ENCODE measurements around the gene TARS2.

Gene TARS2

DNA sequence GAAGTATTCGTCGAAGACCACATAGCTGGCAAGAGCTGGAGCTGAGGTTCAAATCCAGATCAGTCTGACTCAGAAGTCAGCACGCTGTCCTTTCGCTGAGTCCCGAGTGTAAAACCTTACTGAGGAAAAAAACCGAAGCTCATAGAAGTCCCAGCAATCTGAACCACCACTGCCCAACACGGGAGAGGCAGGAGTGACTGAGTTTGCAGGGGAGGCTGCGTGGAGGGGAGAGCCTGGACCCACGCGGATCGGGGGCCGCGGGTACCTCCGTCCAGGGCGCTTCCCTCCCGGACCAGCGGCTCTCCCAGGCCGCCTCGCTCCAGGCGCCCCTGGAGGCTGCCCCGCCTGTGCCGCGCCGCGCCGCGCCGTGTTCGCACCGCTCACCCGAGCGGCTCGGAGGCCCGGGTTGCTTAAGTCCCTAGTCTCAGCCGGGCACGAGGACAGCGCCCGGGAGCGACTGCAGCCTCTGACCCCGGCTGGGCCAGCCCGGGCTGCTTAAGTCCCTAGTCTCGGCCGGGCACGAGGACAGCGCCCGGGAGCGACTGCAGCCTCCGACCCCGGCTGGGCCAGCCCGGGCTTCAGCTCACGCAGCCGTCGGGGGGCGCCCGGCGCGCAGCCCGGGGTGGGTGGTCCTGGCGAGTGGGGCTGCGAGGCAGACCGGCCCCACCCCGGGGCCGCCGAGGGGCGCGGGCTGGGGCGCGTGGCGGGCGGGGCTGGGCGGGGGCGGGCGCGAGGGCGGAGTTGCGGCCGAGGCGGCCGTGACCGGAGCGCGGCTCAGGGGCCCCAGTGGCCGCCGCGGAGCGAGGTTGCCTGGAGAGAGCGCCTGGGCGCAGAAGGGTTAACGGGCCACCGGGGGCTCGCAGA, 61.6 kb downstream of the TARS2 start, which contains the start of gene ADAMTSL4:
Gene ADAMTSL4, plus strand, starts transcription at position 777 of the 864 bp plus-strand sequence. CDS start 2,881 bp downstream, outside the sequence.
- no peak for TF ChIP-seq POLR2AphosphoS5 (IDR thresholded peaks at IDR 0.05; ENCODE audit: borderline replicate concordance, low read depth, low read length)
- TF ChIP-seq FOXP2 (optimal IDR thresholded peaks at IDR 0.05; ENCODE audit: control extremely low read depth, extremely low read length, insufficient read depth) = no peak
- TF ChIP-seq EZH2 (IDR thresholded peaks at IDR 0.05) = no peak
- H3K27ac ChIP-seq = no peak within 1 kb of the TSS
- H3K4me3 ChIP-seq = peak within 1 kb of the TSS; percentile 83
- no peaks in the 10 kb centered on the region for H3K9me3 ChIP-seq (ENCODE audit: low read depth, low read length)
- no peak for DNase-seq (ENCODE audit: low read depth, low spot score)
- H3K36me3 ChIP-seq (ENCODE audit: insufficient read depth, low read length) = no peaks in the 10 kb centered on the region
- H3K9ac ChIP-seq (ENCODE audit: insufficient read length) = peak within 1 kb of the TSS; percentile 59

DNA sequence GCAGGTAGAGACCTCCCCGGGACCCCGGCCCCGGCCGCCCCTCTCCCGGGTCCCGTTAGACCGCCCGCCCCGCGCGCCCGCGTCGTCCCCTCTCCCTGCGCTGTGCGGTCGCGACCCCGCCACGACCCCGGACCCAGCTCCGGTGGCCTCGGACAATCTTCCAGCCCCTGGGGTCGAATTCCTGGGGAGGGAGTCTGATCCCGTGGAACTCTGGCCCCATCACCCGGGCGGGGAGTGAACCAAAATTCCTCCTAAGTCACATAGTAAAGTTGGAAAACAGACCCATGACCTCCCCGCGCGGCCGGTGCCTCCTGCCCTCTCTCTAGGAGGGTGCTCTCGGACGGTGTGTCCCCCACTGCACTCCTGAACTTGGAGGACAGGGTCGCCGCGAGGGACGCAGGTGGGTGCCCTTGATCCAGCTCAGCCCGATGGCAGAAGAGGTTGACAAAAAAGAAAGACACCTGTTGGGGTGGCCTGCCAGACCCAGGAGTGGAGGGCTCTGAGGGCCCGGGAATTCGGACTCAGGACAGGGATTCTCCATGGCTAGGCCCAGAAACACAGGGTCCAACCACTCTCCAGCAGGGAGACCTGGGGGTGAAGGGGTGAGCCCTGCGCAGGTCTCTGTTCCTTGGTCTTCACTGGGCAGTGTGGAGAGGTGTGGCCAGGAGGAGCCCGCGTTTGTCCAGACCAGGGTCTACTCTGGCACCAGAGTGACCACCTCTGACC, 62.4 kb downstream of the TARS2 start:
- H3K27ac ChIP-seq = no peak overlapping the region
- no peaks in the 10 kb centered on the region for H3K9me3 ChIP-seq (ENCODE audit: low read depth, low read length)
- no peak overlapping the region for H3K9ac ChIP-seq (ENCODE audit: insufficient read length)
- H3K36me3 ChIP-seq (ENCODE audit: insufficient read depth, low read length) = no peaks in the 10 kb centered on the region
- H3K4me3 ChIP-seq = no peak overlapping the region
- no peak for TF ChIP-seq FOXP2 (optimal IDR thresholded peaks at IDR 0.05; ENCODE audit: control extremely low read depth, extremely low read length, insufficient read depth)
- TF ChIP-seq EZH2 (IDR thresholded peaks at IDR 0.05) = no peak
- TF ChIP-seq POLR2AphosphoS5 (IDR thresholded peaks at IDR 0.05; ENCODE audit: borderline replicate concordance, low read depth, low read length) = no peak
- no peak for DNase-seq (ENCODE audit: low read depth, low spot score)

DNA sequence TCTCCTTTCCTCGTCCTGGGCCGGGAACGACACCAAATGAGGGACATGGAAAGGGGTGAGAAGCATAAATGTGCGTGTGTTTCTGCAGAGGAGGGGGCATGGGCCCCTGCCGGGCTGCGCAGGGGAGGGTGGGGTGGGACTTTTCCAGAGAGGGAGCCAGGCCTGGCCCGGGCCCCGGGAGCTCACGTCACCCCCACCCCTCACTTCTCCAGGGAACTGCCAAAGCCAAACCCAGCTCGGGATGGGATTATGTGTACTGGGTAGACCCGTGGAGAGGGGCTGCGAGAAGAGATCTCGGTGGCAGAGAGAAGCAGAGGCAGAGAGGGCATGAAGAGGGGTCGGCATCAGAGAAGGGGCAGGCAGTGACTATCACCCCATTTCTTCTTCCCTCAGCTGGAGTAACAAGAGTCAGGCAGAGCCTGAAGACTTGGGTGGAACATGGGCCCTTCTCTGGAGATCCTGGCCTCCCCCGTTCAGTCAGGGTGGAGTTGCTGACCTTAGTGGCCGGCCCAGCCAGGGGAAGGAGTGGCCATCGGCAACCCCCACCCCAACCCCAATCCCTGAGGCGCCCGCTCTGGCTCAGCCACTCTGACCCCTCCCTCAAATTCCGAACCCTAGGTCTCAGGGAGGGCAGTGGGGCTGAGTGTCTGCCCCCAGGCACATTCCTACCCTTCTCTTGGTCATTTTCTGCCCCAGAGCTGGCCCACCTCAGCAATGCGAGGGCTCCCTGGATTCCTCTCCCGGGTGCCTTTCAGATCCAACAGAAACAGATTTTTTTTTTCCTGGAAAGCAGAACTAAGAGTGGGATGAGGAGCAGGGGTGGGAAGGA, 63.2 kb downstream of the TARS2 start:
- DNase-seq (ENCODE audit: low read depth, low spot score) = no peak
- Histone ChIP-seq H3K9ac (ENCODE audit: insufficient read length) (no peak overlapping the region), H3K27ac (no peak overlapping the region)

DNA sequence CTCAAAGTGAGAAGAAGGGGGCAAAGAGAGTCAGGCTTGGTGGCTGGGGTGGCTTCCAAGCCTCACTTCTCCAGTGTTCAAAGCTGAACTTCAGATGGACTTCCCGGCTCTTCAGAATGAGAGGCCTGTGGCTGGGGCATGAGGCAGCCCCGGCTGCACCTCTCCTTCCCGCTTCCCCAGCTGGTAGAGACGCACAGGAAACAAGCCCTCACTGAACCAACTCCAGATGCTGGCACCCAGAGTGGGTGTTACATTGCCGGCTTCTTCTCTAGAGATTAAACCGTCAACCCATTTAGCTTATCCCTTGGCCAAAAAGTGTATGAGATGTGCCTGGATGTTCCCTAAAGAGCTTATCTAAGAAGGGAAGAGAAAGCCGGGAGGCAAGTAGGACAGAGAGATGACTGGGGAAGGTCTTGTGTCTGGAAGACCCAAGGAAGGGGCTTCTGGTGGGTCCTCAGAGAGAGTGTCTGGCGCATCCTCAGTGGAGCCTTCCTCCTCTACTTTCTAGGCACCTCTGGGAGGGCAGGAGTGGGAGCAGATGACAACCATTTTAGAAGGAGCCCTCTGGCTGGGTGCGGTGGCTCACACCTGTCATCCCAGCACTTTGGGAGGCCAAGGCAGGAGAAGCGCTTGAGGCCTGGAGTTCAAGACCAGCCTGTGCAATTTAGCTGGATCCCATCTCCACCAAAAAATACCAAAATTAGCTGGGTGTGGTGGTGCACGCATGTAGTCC, 64.0 kb downstream of the TARS2 start:
- TF ChIP-seq EZH2 (IDR thresholded peaks at IDR 0.05) = no peak
- no peak for TF ChIP-seq FOXP2 (optimal IDR thresholded peaks at IDR 0.05; ENCODE audit: control extremely low read depth, extremely low read length, insufficient read depth)
- TF ChIP-seq POLR2AphosphoS5 (IDR thresholded peaks at IDR 0.05; ENCODE audit: borderline replicate concordance, low read depth, low read length) = no peak
- H3K36me3 ChIP-seq (ENCODE audit: insufficient read depth, low read length) = no peaks in the 10 kb centered on the region
- H3K4me3 ChIP-seq = no peak overlapping the region
- no peaks in the 10 kb centered on the region for H3K9me3 ChIP-seq (ENCODE audit: low read depth, low read length)
- DNase-seq (ENCODE audit: low read depth, low spot score) = no peak
- no peak overlapping the region for H3K27ac ChIP-seq
- H3K9ac ChIP-seq (ENCODE audit: insufficient read length) = no peak overlapping the region

More for the DNA sequence above, 63.2 kb downstream of the TARS2 start:
- no peak overlapping the region for H3K4me3 ChIP-seq
- H3K36me3 ChIP-seq (ENCODE audit: insufficient read depth, low read length) = no peaks in the 10 kb centered on the region
- TF ChIP-seq FOXP2 (optimal IDR thresholded peaks at IDR 0.05; ENCODE audit: control extremely low read depth, extremely low read length, insufficient read depth) (no peak), EZH2 (IDR thresholded peaks at IDR 0.05) (no peak), POLR2AphosphoS5 (IDR thresholded peaks at IDR 0.05; ENCODE audit: borderline replicate concordance, low read depth, low read length) (no peak)
- H3K9me3 ChIP-seq (ENCODE audit: low read depth, low read length) = no peaks in the 10 kb centered on the region

DNA sequence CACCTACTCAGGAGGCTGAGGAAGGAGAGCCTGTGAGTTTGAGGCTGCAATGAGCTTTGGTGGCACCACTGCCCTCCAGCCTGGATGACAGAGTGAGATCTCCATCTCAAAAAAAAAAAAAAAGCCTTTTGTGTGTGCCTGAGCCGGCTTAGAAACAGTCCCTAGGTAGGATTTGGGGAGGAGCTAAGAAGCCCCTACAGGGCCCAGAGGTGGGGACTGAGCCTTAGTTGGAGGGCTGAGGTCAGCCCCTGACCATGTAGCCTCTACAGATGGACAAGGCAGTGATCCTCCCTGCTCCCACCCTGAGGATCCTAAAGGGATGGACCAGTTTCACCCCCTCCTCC, 64.5 kb downstream of the TARS2 start:
- no peaks in the 10 kb centered on the region for H3K9me3 ChIP-seq (ENCODE audit: low read depth, low read length)
- H3K27ac ChIP-seq = no peak overlapping the region
- no peak overlapping the region for H3K4me3 ChIP-seq
- H3K36me3 ChIP-seq (ENCODE audit: insufficient read depth, low read length) = no peaks in the 10 kb centered on the region
- no peak for TF ChIP-seq POLR2AphosphoS5 (IDR thresholded peaks at IDR 0.05; ENCODE audit: borderline replicate concordance, low read depth, low read length)
- TF ChIP-seq EZH2 (IDR thresholded peaks at IDR 0.05) = no peak
- TF ChIP-seq FOXP2 (optimal IDR thresholded peaks at IDR 0.05; ENCODE audit: control extremely low read depth, extremely low read length, insufficient read depth) = no peak
- H3K9ac ChIP-seq (ENCODE audit: insufficient read length) = no peak overlapping the region
- DNase-seq (ENCODE audit: low read depth, low spot score) = no peak

DNA sequence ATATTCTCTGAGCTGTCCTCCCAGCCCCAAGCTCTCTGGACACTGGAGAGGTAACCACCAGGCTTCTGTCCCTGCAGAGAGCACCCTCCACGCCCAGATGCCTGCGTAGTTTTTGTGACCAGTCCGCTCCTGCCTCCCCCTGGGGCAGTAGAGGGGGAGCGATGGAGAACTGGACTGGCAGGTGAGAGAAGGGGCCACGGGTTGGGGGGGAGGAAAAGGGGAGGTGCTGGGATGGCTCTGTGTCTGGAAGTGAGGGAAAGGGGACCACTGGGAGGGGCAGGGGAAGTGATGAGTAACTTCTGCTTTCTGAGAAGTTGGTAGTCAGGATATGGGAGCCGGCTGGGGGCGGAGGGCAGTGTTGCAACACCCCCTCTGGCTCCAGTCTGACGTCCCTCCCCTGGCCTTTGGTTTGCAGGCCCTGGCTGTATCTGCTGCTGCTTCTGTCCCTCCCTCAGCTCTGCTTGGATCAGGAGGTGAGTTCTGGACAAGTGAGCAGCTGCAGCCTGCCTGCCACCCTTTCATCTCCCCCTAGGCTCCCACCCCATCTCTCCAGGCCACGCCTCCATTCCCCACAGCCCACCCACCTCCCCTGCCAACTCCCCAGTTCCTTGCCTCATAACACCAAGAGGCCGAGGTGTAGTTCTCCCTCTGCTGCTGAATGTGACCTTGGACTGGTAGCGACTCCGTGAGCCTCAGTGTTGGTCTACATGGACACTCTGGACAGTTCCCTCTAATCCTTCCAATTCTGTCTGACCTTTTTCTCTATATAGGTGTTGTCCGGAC, 65.1 kb downstream of the TARS2 start:
- H3K9ac ChIP-seq (ENCODE audit: insufficient read length) = no peak overlapping the region
- no peak overlapping the region for H3K27ac ChIP-seq
- no peaks in the 10 kb centered on the region for H3K36me3 ChIP-seq (ENCODE audit: insufficient read depth, low read length)
- TF ChIP-seq POLR2AphosphoS5 (IDR thresholded peaks at IDR 0.05; ENCODE audit: borderline replicate concordance, low read depth, low read length) = no peak
- no peak for TF ChIP-seq FOXP2 (optimal IDR thresholded peaks at IDR 0.05; ENCODE audit: control extremely low read depth, extremely low read length, insufficient read depth)
- TF ChIP-seq EZH2 (IDR thresholded peaks at IDR 0.05) = no peak
- H3K9me3 ChIP-seq (ENCODE audit: low read depth, low read length) = no peaks in the 10 kb centered on the region
- no peak for DNase-seq (ENCODE audit: low read depth, low spot score)
- H3K4me3 ChIP-seq = no peak overlapping the region

DNA sequence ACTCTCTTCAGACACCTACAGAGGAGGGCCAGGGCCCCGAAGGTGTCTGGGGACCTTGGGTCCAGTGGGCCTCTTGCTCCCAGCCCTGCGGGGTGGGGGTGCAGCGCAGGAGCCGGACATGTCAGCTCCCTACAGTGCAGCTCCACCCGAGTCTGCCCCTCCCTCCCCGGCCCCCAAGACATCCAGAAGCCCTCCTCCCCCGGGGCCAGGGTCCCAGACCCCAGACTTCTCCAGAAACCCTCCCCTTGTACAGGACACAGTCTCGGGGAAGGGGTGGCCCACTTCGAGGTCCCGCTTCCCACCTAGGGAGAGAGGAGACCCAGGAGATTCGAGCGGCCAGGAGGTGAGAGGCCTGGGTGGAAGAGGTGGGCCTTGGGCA, 65.7 kb downstream of the TARS2 start:
- TF ChIP-seq EZH2 (IDR thresholded peaks at IDR 0.05) = no peak
- TF ChIP-seq FOXP2 (optimal IDR thresholded peaks at IDR 0.05; ENCODE audit: control extremely low read depth, extremely low read length, insufficient read depth) = no peak
- no peak for TF ChIP-seq POLR2AphosphoS5 (IDR thresholded peaks at IDR 0.05; ENCODE audit: borderline replicate concordance, low read depth, low read length)
- DNase-seq (ENCODE audit: low read depth, low spot score) = no peak
- no peak overlapping the region for H3K27ac ChIP-seq
- H3K9ac ChIP-seq (ENCODE audit: insufficient read length) = no peak overlapping the region
- H3K4me3 ChIP-seq = no peak overlapping the region
- no peaks in the 10 kb centered on the region for H3K36me3 ChIP-seq (ENCODE audit: insufficient read depth, low read length)
- H3K9me3 ChIP-seq (ENCODE audit: low read depth, low read length) = no peaks in the 10 kb centered on the region

All from SK-N-MC (cell line).